Measurements from ENCODE around the gene KIF4A.
A peak's percentile ranks its signal among the peaks of the same experiment; 100 is the strongest.
"Not testable (repeated sequence)": the region's sequence is repeated elsewhere in the genome, so short reads cannot be mapped to it uniquely, and the experiment has no call there.

Gene KIF4A

GRCh38 chrX:70289793-70290770 is at the start of gene KIF4A, which contains the start of gene PDZD11:
TSS of gene KIF4A (plus strand) at chrX:70290104. CDS start at chrX:70290459, 355 bp downstream.
TSS of gene PDZD11 (minus strand) at chrX:70289927. CDS start at chrX:70289341, 586 bp downstream.
- peak; percentile 62 to 66 for DNase-seq

- DNase-seq = no peak
These were observed 49.2 kb upstream of the KIF4A start for GRCh38 chrX:70240751-70241150.

- no peak for DNase-seq
These were observed 48.4 kb upstream of the KIF4A start for GRCh38 chrX:70241501-70241900.

- DNase-seq = not testable (repeated sequence)
These were observed 46.3 kb upstream of the KIF4A start for GRCh38 chrX:70243601-70244000.

GRCh38 chrX:70244881-70245280 is 45.0 kb upstream of the KIF4A start:
- no peak for DNase-seq

- DNase-seq = no peak
These were observed 42.7 kb upstream of the KIF4A start for GRCh38 chrX:70247252-70247651.

GRCh38 chrX:70252491-70252890 is 37.4 kb upstream of the KIF4A start:
- DNase-seq = no peak

- no peak for DNase-seq
These were observed 36.4 kb upstream of the KIF4A start for GRCh38 chrX:70253377-70254062.

- DNase-seq = no peak
These were observed 35.9 kb upstream of the KIF4A start for GRCh38 chrX:70254063-70254400.

GRCh38 chrX:70254909-70255308 is 35.0 kb upstream of the KIF4A start:
- no peak for DNase-seq

GRCh38 chrX:70255452-70255851 is 34.5 kb upstream of the KIF4A start:
- no peak for DNase-seq

- DNase-seq = no peak
These were observed 32.2 kb upstream of the KIF4A start for GRCh38 chrX:70257423-70258288.

- no peak for DNase-seq
These were observed 29.8 kb upstream of the KIF4A start, which contains the start of gene P2RY4 for GRCh38 chrX:70260104-70260503. TSS of gene P2RY4 (minus strand) at chrX:70260204. CDS start at chrX:70259624, 580 bp downstream.

GRCh38 chrX:70262952-70263567 is 26.8 kb upstream of the KIF4A start:
- DNase-seq = peak; percentile 2 to 3

GRCh38 chrX:70264784-70265183 is 25.1 kb upstream of the KIF4A start:
- no peak for DNase-seq

GRCh38 chrX:70268034-70268433 is 21.9 kb upstream of the KIF4A start, which contains the start of gene ARR3:
TSS of gene ARR3 (plus strand) at chrX:70268334. CDS start at chrX:70269386, 1,052 bp downstream.
- DNase-seq = no peak

- DNase-seq = not testable (repeated sequence)
These were observed 15.9 kb upstream of the KIF4A start for GRCh38 chrX:70274029-70274428.

GRCh38 chrX:70279081-70279480 is 10.8 kb upstream of the KIF4A start:
- no peak for DNase-seq

GRCh38 chrX:70280573-70280972 is 9.3 kb upstream of the KIF4A start:
- DNase-seq = no peak

GRCh38 chrX:70281951-70282350 is 8.0 kb upstream of the KIF4A start, which contains the start of gene RAB41:
TSS of gene RAB41 (plus strand) at chrX:70282172. CDS start at chrX:70282218, 46 bp downstream.
- no peak for DNase-seq

GRCh38 chrX:70289168-70289792 is 624 bp upstream of the KIF4A start:
- no peak for DNase-seq

GRCh38 chrX:70292788-70293187 is 2.9 kb downstream of the KIF4A start:
- no peak for DNase-seq

Measured in stimulated activated CD4-positive, alpha-beta T cell treated with anti-CD3 and anti-CD28 coated beads, Interleukin-4, amount 100 ng/mL, for 4 hours (primary cell).